ENCODE measurements around the gene PRKCI. TPM values are rescaled to one million over a fixed set of nuclear protein-coding genes. Genes with fewer than 3 reads are reported as not detected.
"Not testable (repeated sequence)": the region's sequence is repeated elsewhere in the genome, so short reads cannot be mapped to it uniquely, and the experiment has no call there.

The PRKCI gene
- total RNA-seq, 1 donor, result 69.1 TPM

DNA sequence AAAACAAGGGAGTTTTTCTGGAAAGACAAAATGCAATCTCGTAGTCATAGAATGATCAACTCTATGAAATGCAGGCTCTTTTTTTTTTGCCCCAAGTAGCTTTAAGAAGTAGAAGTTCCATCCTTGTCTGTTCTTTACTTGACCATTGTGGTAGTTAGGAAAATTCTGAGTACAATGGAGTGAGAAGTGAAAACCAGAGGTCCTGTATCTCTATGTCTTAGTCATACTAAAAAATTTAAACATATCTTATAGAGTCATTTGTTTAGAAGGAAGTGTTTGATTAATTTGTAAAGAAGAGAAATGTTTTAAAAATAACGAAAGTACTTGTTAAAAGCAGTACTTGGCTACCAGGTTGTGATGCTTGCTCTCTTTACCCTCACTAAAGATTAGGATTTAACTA is 52.4 kb downstream of the PRKCI start:
- no peak for DNase-seq (ENCODE audit: insufficient read length, low spot score, missing footprints)
- H3K79me2 ChIP-seq (ENCODE audit: insufficient read depth, low read length), result no peaks in the 10 kb centered on the region
- TF ChIP-seq, protein P1, sequence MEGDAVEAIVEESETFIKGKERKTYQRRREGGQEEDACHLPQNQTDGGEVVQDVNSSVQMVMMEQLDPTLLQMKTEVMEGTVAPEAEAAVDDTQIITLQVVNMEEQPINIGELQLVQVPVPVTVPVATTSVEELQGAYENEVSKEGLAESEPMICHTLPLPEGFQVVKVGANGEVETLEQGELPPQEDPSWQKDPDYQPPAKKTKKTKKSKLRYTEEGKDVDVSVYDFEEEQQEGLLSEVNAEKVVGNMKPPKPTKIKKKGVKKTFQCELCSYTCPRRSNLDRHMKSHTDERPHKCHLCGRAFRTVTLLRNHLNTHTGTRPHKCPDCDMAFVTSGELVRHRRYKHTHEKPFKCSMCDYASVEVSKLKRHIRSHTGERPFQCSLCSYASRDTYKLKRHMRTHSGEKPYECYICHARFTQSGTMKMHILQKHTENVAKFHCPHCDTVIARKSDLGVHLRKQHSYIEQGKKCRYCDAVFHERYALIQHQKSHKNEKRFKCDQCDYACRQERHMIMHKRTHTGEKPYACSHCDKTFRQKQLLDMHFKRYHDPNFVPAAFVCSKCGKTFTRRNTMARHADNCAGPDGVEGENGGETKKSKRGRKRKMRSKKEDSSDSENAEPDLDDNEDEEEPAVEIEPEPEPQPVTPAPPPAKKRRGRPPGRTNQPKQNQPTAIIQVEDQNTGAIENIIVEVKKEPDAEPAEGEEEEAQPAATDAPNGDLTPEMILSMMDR (IDR thresholded peaks at IDR 0.05; ENCODE audit: extremely low read depth, low read depth, low read length), result no peak
- H2AFZ ChIP-seq (ENCODE audit: low read length), result no peak overlapping the region
- H3K4me2 ChIP-seq (ENCODE audit: insufficient read depth, low read length), result no peak overlapping the region
- no peaks in the 10 kb centered on the region for H3K27me3 ChIP-seq (ENCODE audit: insufficient read depth, low read length)
- no peaks in the 10 kb centered on the region for H4K20me1 ChIP-seq (ENCODE audit: insufficient read depth, low read length)
- no peak overlapping the region for H3K4me3 ChIP-seq (ENCODE audit: insufficient read depth, low read length)
- no peak overlapping the region for H3K27ac ChIP-seq (ENCODE audit: low read depth, low read length)
- H3K9me3 ChIP-seq (ENCODE audit: low read depth, low read length), result no peaks in the 10 kb centered on the region
- H3K36me3 ChIP-seq (ENCODE audit: insufficient read depth, low read length), result peaks cover 44% of the 10 kb centered on the region
- peaks cover 2% of the 10 kb centered on the region for H3K4me1 ChIP-seq (ENCODE audit: insufficient read depth, low read length)

DNA sequence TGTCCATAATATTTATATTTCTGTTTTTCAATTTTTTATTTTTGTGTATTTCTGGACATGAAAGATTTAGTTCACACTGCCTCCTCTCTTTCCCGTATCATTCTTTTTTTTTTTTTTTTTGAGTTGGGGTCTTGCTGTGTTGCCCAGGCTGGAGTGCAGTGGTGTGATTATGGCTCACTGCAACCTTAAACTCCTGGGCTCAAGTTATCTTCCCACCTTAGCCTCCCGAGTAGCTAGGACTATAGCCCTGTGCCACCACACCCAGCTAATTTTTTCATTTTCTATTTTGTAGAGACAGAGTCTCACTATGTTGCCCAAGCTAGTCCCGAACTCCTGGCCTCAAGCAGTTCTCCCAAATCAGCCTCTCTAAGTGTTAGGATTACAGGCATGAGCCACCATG is 53.6 kb downstream of the PRKCI start:
- Histone ChIP-seq H3K9me3 (ENCODE audit: low read depth, low read length) (no peaks in the 10 kb centered on the region), H4K20me1 (ENCODE audit: insufficient read depth, low read length) (no peaks in the 10 kb centered on the region), H3K27me3 (ENCODE audit: insufficient read depth, low read length) (no peaks in the 10 kb centered on the region), H3K79me2 (ENCODE audit: insufficient read depth, low read length) (no peaks in the 10 kb centered on the region), H3K4me3 (ENCODE audit: insufficient read depth, low read length) (no peak overlapping the region), H3K4me1 (ENCODE audit: insufficient read depth, low read length) (peaks cover 2% of the 10 kb centered on the region), H3K27ac (ENCODE audit: low read depth, low read length) (no peak overlapping the region), H3K4me2 (ENCODE audit: insufficient read depth, low read length) (no peak overlapping the region), H3K36me3 (ENCODE audit: insufficient read depth, low read length) (peaks cover 42% of the 10 kb centered on the region), H2AFZ (ENCODE audit: low read length) (no peak overlapping the region)
- no peak for DNase-seq (ENCODE audit: insufficient read length, low spot score, missing footprints)
- TF ChIP-seq, protein P1 (IDR thresholded peaks at IDR 0.05; ENCODE audit: extremely low read depth, low read depth, low read length), result no peak

DNA sequence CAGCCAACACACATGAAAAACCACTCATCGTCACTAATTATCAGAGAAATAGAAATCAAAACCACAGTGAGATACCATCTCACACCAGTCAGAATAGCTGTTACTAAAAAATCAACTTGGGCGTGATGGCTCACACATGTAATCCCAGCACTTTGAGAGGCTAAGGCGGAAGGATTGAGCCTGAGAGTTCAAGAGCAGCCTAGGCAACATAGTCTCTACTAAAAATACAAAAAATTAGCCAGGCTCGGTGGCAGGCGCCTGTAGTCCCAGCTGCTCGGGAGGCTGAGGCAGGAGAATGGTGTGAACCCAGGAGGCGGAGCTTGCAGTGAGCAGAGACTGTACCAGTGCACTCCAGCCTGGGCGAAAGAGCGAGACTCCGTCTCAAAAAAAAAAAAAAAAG is 55.1 kb downstream of the PRKCI start:
- H3K4me2 ChIP-seq (ENCODE audit: insufficient read depth, low read length), result peak overlapping the region; percentile 45
- H3K27ac ChIP-seq (ENCODE audit: low read depth, low read length); H3K79me2 ChIP-seq (ENCODE audit: insufficient read depth, low read length); H3K9me3 ChIP-seq (ENCODE audit: low read depth, low read length); H4K20me1 ChIP-seq (ENCODE audit: insufficient read depth, low read length); H2AFZ ChIP-seq (ENCODE audit: low read length); DNase-seq (ENCODE audit: insufficient read length, low spot score, missing footprints); H3K4me3 ChIP-seq (ENCODE audit: insufficient read depth, low read length); H3K27me3 ChIP-seq (ENCODE audit: insufficient read depth, low read length); H3K4me1 ChIP-seq (ENCODE audit: insufficient read depth, low read length): not testable (repeated sequence)
- H3K36me3 ChIP-seq (ENCODE audit: insufficient read depth, low read length), result peaks cover 50% of the 10 kb centered on the region

DNA sequence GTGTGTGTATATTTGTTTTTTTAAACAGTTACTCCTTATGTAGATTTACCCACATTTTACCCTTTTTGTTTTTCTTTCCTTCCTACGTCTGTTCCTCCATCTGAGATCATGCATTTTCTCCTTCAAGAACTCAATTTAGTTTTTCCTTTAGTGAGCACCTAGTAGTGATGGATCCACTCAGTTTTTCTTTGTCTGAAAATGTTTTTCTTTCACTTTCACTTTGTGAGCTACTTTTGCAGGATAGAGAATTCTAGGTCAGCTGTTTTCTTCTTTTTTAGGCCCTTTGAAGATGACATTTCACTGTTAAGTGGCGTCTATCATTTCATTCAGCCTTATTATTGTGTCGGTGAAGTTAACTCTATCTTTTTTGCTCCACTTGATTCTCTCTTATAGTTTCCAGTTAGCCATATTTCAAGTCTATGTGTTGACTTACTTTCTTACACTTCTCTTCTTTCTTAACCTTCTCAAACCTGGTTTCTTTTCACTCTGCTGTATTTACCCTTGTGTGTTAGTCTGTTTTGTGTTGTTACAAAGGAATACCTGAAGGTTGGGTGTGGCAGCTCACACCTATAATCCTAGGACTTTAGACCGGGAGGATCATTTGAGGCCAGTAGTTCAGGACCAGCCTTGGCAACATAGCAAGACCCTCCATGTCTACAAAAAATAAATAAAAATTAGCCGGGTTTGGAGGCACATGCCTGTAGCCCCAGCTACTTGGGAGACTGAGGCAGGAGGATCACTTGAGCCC is 55.8 kb downstream of the PRKCI start:
- H3K4me1 ChIP-seq (ENCODE audit: insufficient read depth, low read length), result peaks cover 2% of the 10 kb centered on the region
- no peaks in the 10 kb centered on the region for H4K20me1 ChIP-seq (ENCODE audit: insufficient read depth, low read length)
- peak overlapping the region; percentile 45 for H3K4me2 ChIP-seq (ENCODE audit: insufficient read depth, low read length)
- peak overlapping the region; percentile 42 for H2AFZ ChIP-seq (ENCODE audit: low read length)
- H3K79me2 ChIP-seq (ENCODE audit: insufficient read depth, low read length), result no peaks in the 10 kb centered on the region
- H3K27me3 ChIP-seq (ENCODE audit: insufficient read depth, low read length), result no peaks in the 10 kb centered on the region
- H3K36me3 ChIP-seq (ENCODE audit: insufficient read depth, low read length), result peaks cover 48% of the 10 kb centered on the region
- H3K9me3 ChIP-seq (ENCODE audit: low read depth, low read length), result no peaks in the 10 kb centered on the region
- TF ChIP-seq, protein P1 (IDR thresholded peaks at IDR 0.05; ENCODE audit: extremely low read depth, low read depth, low read length), result no peak
- peak overlapping the region; percentile 1 for H3K4me3 ChIP-seq (ENCODE audit: insufficient read depth, low read length)
- H3K27ac ChIP-seq (ENCODE audit: low read depth, low read length), result no peak overlapping the region
- no peak for DNase-seq (ENCODE audit: insufficient read length, low spot score, missing footprints)
